ENCODE measurements around the gene P4HB.
A peak's percentile ranks its signal among the peaks of the same experiment; 100 is the strongest.

The P4HB gene

DNA sequence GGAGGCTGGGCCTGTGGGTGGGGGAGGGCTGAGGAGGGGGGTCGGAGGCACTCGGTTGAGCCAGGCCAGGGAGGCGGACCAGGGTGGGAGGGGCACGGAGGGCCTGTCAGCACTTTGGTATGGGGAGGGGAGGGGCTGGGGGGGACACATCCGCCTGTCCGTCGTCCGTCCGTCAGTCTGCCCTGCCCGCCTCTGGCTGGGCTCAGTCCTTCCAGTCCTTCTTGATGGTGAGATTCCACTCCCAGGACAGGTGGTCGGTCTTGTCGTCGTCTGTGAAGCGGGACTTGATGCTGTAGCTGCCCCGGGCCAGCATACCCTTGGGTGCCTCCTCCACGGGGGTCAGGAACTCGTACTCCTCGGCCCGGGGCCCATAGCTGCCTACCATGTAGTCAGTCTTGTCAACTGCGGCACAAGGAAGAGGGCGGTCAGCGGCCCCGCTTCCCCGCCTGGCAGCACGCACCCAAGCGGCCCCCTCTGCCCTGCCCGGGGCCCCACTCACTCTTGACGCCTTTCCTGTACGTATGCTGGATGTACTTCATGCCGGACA is 8.4 kb upstream of the P4HB start:
- DNase-seq (ENCODE audit: low read depth), result no peak

DNA sequence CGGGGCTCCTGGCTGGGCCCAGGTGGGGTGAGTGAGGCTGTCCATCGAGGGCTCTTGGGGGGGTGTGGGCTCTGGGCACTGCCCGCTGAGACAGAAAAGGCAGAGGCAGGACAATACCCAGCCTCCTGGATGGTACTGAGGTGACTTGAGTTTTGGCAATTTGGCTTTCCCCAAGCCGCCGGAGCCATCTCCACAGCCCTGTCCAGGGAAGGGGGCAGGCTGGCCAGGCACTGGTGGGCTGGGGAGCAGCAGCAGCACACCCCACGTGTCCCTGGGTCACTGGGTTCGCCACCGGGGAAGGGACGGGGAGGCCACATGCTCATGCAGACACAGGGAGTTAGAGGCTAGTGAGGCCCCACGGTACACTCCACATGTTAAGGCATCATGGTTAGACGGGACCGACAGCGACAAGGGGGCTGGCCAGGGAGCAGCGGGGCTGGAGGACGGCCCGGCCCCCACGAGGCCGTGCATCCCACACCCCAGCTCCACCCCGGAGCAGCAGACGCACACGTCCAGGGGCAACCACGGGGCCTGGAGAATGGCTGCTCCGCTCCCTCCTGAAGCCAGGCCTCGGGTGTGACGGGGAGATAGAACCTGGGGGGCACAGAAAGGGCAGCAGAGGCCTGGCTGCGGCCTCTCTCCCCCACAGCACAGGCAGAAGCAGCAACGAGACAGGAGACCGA is 7.8 kb upstream of the P4HB start:
- DNase-seq (ENCODE audit: low read depth), result no peak

DNA sequence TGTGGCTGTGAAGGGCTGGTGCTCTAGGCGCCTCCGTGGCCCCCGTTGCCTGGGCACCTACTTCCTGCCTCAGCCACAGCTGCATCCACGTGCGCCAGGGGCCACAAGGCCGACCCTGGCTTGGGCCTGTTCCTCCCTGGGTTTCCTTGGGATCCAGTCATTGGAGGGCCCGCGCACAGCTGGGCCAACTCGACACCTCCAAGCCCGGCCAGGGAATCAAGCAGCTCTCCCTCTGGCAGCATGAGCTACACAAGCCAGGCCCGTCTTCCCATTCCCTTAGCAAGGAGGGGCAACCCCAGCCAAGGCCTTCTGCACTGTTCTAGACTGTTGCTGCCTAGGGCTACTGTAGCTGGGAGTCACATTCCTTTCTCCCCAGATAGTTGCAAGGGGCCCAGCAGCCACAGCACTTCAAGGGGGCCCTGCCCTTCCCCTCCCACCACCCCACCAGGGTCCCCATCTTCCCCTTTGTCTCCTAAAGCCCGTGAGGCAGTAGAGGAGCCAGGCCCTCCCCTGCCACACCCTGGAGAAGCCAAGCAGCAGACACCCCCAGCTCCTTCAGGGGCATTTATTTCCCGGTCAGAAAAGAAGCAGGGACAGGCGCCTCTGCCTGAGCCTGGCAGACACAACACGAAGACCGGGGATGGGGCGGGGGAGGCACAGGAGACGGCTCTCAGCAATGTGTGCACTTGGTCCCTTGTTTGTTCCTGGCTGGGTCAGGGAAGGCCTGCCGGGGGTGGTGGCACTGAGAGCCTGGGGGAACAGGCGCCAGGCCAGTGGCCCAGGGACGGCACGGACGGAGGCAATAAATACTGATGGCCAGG is 7.0 kb upstream of the P4HB start:
- no peak for DNase-seq (ENCODE audit: low read depth)

DNA sequence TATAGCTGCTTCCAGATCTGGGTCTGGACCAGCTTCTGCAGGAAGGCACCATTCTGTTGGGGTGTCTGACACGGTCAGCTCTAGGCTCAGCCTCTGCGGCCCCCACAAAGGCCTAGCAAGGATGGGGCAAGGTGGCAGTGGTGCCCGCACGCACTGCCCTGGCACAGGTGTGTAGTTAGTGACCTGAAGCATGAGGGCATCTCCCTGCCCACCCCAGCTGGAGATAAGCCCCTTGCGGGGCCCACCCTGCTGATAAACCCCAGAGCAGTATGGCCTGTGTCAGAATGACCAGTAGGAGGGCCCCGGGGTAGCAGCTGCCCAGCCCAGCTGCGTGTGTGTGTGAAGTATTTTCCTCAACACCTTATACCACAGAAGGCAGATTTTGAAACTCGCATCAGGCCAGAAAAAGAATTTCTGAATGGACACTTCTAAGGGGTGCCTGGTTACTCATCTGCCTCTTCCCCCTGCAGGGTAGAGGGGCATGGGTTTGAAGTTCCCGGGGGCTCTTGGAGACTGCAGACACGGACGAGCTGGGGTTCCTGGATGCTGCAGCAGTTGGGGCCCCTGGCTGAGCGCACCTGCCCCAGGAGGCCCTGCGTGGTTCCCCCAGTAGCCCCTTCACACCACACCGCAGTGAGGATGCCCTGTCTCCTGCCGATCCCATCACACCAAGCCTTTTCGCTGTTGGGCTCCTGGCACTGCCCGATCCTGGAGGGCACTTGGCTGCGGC is 6.3 kb upstream of the P4HB start:
- no peak for DNase-seq (ENCODE audit: low read depth)

DNA sequence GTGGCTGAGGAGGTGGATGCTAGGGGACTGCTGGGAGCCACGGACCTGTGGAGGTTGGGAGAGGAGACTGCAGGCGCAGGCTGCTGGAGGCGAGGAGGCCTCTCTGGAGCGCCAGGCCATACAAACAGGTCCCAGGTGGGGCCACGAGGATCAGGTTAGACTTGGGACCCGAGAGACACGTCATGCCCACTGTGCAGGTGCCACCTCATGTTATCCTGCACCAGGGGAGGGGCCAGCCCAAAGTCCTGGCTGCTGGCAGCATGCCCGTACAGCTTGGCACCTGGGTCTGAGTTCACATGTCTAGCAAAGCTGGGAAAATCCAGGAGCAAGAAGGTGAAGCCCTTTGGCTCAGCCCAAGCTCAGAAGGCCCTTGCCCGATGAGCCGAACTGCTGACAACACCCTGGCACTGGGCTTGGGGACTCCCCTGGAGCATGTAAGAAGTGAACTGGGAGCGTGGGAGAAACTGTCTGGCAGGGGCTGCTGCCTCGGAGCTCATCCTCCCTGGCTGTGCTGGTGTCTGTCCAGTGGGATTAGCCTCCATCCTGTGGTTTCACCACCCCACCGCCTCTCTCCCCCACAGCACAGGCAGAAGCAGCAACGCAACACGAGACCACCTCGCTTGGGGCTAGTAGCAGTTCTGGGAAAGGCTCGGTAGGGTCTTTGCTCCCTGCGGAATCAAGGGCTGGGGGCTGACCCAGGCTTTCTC is 5.6 kb upstream of the P4HB start:
- DNase-seq (ENCODE audit: low read depth), result no peak

DNA sequence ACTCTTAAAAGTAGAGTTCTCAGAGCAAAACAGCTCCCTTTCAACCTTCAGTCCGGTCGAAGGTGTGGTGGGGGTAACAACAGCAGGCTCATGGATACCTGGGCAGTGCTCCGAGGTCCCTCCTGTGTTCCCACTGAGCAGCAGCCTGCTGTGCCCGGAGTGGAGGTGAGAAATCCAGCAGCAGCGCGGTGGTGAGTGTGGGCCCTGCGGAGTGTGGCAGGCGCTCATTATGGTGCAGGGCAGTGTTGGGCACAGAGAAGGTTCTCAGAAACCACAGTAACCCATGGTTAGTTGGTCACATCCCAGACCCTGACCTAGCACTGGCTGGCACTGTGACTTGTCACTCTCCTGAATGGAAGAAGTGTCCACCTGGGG is 5.0 kb upstream of the P4HB start:
- DNase-seq (ENCODE audit: low read depth), result no peak

DNA sequence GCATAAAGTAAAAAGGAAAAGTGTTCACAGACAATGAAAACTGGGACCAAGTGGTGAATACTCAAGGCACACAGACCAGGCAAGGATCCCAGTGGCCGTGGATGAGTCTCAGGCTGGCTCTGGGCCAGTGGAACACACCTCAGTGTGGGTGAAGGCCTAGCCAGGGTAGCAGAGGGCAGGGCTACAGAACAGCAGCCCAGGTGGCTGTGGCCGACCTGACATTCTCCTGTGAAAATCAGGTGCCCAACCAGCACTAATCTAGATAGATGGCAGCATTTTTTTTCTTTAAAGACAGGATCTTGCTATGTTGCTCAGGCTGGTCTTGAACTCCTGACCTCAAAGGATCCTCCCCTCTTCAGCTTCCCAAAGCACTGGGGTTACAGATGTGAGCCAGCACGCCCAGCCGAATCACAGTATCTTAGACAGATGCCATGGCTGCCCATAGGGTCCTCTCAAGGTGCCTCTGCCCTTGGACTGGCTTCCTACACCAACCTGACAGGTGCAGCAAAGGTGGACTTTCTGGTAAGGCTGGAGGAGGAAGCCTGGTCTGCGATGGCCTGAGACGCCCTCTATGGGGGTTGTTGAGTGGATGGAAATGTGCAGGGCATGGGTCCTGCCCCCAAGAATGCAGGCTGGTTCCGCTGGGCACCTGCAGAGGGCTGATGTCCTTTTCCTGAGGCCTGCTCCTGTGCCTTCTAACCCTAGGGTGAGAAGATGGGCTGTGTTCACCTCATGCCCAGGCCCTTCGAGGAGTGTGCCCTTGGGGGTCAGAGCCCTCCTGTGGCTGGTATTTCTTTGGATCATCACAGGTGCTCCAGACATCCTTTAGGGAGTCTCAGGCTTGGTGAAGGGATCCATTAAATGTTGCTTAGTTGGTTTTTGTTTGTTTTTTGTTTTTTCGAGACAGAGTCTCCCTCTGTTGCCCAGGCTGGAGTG is 3.8 kb upstream of the P4HB start:
- DNase-seq (ENCODE audit: low read depth), result no peak

DNA sequence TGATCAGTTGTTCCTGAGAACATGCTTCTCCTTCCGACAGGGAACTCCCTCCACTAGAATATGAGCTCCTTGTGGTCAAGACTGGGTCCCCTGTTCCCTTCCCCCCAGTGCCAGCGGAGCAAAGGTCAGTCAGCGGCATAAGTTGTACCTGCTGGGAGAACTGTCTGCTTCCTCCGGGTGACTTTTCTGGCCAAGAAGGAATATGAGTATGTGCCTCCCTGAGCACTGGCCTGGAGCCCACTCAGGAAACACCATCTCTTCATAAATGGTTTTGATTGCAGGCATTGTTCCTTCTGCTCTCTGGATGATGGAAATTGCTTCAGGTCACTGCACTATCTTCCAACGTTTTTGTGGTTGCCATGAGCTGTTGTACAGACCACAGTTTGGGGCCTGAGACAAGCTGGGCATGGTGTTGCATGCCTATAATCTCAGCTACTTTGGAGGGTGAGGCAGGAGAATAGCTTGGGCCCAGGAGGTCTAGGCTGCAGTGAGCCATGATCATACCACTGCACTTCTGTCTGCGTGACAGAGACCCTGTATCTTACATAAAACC is 2.9 kb upstream of the P4HB start:
- no peak for DNase-seq (ENCODE audit: low read depth)

DNA sequence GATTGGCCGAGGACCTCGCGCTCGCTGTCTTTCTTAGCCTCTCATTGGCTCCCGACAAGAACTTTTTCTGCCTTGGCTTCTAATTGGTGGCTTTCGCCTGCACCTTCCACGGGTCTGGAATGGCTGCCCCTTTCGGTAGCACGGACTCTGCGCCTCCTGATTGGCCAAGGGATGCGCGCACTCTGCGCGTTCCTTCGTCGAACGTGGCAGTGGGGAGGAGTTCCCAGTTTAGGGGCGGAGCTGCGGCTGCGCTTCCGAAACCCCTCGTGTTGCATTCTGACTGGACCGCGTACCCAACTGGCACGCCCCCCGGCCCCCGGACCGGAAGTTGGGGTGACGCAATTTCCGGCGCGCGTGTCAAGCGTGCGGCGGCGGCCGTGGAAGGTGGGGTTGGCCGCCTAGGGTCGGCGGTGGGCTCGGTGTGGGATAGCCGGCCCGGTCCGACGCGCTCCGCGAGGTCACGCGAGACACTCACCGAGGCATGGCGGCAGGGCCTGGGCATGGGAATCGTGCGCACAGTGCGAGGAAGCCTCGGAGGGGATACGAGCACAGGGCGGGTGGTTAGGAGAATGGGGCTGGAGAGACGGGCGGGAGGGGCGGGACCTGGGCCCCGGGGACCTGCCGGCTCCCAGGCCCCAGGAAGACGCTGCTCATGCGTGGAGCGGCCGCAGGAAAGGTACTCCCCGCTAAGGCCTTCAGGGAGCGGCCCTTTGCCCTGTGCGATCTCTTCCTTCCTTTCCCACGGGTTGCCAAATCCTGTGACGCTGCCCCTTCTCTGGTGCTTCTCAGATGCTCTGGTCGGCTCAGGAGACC is 627 bp upstream of the P4HB start:
- DNase-seq (ENCODE audit: low read depth), result peak; percentile 98

DNA sequence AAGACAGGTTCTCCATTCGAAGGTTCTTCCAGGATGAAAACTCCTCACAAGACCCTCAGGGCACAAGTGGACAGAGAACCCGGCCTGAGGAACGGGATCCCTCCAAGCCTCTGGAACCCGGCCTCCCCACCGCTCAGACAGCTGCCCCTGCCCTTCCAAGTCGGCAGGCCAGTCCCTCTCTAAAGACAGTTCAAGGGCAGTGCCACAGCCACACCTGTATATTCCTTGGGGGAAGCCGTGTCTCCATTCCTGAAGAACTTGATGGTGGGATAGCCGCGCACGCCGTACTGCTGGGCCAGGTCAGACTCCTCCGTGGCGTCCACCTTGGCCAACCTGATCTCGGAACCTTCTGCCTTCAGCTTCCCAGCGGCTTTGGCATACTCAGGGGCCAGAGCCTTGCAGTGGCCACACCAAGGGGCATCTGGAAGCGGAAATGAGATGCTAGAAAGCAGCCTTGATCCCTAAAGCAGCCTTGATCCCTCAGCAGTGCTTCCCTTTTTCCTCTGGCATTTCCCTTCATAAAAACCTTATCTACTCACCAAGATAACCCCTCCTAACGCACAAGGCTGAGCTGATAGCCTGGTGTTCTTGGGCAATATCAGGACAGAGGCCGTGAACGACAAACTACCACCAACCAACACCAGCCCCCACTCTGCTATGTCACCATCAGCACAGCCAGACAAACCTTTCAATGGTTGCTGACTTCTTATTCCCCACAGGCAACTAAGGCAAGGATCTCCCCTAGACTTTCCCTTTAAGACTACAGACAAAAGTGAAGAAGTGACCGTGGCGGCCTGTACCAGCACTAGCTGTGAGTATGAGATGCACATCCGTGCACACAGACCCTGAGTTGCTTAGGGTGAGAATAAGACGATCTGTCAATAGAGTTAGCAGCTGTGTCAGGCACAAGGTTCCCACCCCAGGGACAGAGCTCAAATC is 1.1 kb downstream of the P4HB start:
- no peak for DNase-seq (ENCODE audit: low read depth)

DNA sequence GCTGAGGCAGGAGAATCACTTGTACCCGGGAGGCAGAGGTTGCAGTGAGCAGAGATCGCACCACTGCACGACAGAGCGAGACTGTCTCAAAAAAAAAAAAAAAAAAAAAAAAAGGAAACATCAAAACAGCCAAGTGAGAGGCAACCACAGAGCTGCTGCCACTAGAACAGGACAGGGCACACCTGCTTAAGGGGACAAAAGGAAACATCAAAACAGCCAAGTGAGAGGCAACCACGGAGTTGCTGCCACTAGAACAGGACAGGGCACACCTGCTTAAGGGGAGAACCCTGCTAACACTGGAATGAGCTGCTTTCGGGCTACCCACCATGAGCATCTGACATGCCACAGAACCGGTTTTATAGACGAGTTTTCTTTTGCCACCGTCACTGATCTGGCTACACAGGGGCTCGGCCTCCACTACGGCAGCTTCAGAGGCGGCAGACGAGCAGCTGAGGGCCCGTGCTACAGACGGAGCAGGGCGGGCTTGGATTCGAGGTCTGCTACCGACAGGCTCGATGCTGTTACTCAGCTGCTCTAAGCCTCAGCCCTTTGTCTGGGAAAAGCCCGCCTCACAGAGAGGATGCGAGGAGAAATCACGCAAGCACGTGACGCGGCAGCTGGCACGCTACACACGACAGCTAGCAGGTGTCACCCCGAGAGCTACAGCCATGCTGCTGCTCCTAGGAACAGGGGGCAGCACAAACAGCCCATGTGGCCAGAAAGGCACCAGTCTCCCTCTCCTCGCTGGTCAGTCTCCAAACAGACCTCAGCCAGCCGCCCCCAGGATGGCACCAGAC is 2.0 kb downstream of the P4HB start:
- no peak for DNase-seq (ENCODE audit: low read depth)

DNA sequence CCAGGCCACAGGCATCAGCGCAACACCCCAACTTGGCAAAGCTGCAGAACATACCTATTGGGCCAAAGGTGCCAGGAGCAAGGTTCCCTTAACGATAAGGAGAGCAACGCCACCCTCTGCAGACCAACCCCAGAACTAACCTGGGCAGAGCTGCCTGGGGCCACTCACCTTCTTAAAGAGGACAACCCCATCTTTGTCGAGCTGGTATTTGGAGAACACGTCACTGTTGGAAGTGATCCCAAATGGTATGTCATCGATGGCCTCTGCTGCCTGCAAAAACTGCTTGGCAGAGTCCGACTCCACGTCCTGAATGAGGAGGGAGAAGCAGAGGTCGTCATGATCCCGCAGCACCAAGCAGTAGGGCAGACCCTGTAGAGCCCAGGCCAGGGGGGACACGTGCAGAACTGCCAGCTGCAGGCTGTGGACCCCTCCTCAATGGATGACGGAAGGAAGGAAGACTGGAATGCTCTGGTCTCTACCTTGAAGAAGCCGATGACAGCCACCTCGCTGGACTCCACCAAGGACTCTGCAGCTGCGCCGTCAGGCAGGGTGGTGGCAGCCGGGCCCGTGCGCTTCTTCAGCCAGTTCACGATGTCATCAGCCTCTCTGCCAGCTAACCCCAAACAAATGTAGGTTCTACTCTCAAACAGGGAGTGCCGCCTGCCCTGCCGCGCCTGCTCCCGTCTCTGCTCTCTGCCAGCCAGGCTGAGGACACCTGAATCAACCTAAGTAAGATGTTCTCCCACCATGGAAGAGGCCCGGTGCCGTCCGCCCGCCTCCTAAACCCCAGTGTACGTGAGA is 5.2 kb downstream of the P4HB start:
- no peak for DNase-seq (ENCODE audit: low read depth)

DNA sequence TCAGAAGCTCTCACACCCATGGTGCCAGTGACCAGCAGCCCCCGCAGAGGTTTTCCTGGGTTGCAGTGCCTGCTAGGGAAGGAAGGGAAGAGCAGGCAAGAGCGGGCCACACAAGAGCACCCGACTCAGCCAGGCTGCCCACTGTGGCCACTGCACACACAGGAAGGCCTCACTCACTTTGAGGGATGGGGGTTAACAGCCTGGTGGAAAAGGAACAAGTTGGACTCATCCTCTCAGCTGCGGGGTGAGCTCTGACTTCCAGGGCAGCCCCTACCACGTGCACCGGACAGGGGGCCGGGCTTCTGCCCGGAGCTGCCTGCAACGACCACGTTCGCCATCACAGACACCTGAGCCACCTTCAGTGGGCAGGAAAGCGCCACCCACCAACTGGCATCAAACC is 8.1 kb downstream of the P4HB start:
- DNase-seq (ENCODE audit: low read depth), result no peak

DNA sequence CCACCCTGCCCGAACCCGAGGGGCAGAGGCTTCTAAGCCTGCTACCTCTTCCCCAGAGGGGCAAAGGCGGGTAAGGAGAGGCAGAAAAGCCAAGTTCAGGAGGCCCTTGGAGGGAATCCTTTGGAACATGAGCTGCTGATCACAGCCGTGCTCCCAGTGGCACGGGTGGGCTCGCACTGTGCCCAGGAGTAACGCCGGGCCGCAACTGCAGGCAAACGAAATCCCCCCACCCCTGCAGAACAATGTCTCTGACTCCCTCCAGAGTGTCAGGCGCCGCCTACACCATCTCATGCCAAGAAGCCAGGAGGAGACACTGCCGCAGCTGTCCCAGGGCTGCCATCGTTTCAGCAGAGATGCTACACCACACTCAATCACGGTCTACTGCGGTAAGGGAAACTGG is 8.9 kb downstream of the P4HB start:
- no peak for DNase-seq (ENCODE audit: low read depth)

DNA sequence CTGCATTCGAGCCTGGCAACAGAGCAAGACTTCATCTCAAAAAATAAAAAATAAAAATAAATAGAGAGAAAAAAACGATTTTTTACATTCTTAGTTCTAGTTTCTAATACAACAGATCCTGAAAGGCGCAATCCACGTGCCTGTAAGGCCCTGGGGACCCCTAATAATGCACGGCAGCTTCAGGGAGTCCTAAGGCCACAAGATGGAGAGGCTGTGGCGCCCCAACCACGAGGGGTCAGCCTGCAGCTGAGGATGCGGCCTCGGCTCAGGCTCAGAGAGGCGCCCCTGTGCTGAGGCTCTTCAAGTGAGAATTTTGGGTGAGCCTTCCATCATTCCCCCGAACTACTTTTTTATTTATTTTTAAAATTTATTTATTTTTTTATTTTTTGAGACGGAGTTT is 10.9 kb downstream of the P4HB start:
- no peak for DNase-seq (ENCODE audit: low read depth)

DNA sequence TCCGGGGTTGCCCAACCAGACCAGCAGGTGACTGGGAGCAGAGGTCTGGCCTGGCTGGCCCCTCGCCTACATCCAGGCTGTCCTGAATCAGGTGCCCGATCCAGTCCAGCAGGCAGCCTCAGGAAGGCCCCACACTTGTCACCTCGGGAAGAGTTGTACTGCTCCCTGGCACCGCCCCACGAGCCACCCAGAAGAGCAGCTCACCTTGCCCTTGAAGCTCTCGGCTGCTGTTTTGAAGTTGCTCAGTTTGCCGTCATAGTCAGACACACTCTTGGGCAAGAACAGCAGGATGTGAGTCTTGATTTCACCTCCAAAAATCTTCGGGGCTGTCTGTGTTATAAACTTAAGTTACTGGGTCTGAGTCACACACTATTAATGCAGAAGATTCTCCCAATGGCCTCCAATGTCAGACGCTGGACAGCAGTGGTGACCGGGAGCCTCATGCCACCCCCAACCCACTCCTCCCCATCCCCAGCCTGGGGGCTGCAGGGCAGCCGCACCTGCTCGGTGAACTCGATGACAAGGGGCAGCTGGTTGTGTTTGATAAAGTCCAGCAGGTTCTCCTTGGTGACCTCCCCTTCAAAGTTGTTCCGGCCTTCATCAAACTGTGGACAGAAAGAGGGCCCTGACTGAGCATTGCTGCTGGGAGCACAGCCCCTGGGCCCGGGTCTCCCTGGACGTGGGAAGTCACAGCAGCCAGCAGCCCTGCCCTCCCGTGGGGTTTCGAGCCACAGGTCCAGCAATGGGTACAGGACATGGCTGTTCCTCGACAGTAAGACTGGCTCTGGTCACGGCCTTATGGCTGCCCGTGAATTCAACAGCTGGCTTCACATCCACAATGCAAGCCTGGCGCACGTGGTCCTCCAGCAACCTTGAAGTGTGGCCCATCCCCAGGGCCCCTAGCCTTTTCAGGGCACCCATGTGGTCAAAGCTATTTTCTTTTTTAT is 13.3 kb downstream of the P4HB start:
- DNase-seq (ENCODE audit: low read depth), result no peak
